OCI-LY7 (cell line): ENCODE measurements around the gene DHRS9.

ENCODE experiments used
- EZH2phosphoT487 ChIP-seq: fragments of 200-600 bp; sonication (generic); IDR thresholded peaks from 2 replicates; pipeline ENCODE4 v1.6.1; 2018; ENCODE audit warnings: low read depth, borderline replicate concordance, mild to moderate bottlenecking, mixed run types, antibody characterized with exemption, low read length, moderate library complexity, mixed read lengths
- TF ChIP-seq, protein P1 (sequence below): fragments of 200-600 bp; sonication (generic); conservative IDR thresholded peaks from 2 replicates; pipeline ENCODE4 v1.5.1; 2014; ENCODE audit warnings: mild to moderate bottlenecking, antibody characterized with exemption, low read length, moderate library complexity, mixed read lengths

DNA sequence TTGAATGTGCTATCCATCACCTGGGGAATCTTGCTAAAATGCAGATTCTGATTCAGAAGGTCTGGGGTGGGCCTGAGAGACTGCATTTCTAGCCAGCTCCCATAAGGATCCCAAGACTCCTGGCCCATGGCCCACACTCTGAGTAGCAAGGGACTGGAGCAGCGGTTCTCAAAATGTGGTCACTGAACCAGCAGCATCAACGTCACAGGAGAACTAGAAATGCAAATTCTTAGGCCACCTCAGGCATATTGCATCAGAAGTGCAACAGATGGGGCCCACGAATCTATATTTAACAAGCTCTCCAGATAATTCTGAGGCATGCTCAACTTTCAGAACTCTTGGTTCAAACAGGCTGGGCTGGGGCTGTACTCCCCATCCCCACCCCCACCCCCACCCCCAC, 74.6 kb downstream of the DHRS9 start:
- TF ChIP-seq, protein P1, sequence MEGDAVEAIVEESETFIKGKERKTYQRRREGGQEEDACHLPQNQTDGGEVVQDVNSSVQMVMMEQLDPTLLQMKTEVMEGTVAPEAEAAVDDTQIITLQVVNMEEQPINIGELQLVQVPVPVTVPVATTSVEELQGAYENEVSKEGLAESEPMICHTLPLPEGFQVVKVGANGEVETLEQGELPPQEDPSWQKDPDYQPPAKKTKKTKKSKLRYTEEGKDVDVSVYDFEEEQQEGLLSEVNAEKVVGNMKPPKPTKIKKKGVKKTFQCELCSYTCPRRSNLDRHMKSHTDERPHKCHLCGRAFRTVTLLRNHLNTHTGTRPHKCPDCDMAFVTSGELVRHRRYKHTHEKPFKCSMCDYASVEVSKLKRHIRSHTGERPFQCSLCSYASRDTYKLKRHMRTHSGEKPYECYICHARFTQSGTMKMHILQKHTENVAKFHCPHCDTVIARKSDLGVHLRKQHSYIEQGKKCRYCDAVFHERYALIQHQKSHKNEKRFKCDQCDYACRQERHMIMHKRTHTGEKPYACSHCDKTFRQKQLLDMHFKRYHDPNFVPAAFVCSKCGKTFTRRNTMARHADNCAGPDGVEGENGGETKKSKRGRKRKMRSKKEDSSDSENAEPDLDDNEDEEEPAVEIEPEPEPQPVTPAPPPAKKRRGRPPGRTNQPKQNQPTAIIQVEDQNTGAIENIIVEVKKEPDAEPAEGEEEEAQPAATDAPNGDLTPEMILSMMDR: no peak
- TF ChIP-seq EZH2phosphoT487: no peak
